Body of pancreas (tissue), 4 donors: ENCODE data around the gene SLC29A1. TPM values are rescaled to one million over a fixed set of nuclear protein-coding genes. Genes with fewer than 3 reads are reported as not detected.

Experiments
- ATAC-seq: fragments of 150-250 bp; one replicate; pipeline ENCODE4 v1.9.1; 2016
- DNase-seq, 4 donors: peaks; one replicate each; pipeline ENCODE4 v3.0.0-alpha.2; 2019
- H3K27ac ChIP-seq, 4 donors: fragments of 200-600 bp; sonication (generic); 1 replicate in 3 of 4; 2 replicates in 1 of 4; pipeline versions ENCODE4 v1.5.1 to v1.6.1; 2016 to 2019; ENCODE audit warnings: mild to moderate bottlenecking in 1 of 4, mixed read lengths in 1 of 4, moderate library complexity in 1 of 4
- H3K27me3 ChIP-seq, 2 donors: fragments of 200-600 bp; sonication (generic); one replicate each; pipeline ENCODE4 v1.6.0; 2016; ENCODE audit warnings: mild to moderate bottlenecking in 1 of 2
- H3K36me3 ChIP-seq, 2 donors: fragments of 200-600 bp; sonication (generic); replicated peaks in 1 of 2; 2 replicates each; pipeline ENCODE4 v1.5.1; 2016; ENCODE audit warnings: low read depth in 2 of 2; ENCODE audit not compliant: insufficient read depth in 1 of 2
- H3K4me1 ChIP-seq: fragments of 200-600 bp; sonication (generic); one replicate; pipeline ENCODE4 v1.6.0; 2016
- H3K4me3 ChIP-seq, 2 donors: fragments of 200-600 bp; sonication (generic); 1 replicate in 1 of 2; 2 replicates in 1 of 2; pipeline ENCODE4 v1.5.1; 2016 to 2019
- H3K9me3 ChIP-seq, 3 donors: fragments of 200-600 bp; sonication (generic); 1 replicate in 2 of 3; 2 replicates in 1 of 3; pipeline ENCODE4 v1.5.1; 2016
- POLR2A ChIP-seq, 3 donors: fragments of 450-650 bp; IDR thresholded peaks; one replicate each; pipeline ENCODE4 v1.6.1; 2016; ENCODE audit warnings: antibody characterized with exemption in 3 of 3, mild to moderate bottlenecking in 2 of 3
- WGBS, 2 donors: methylation state at CpG; one replicate each; pipeline ENCODE4 v1.1.5; 2017; 5-methylcytosine and 5-hydroxymethylcytosine counted together
- intact Hi-C: fragments of 100-400 bp; cut with DNase I; formaldehyde crosslinking; loops from one replicate; pipeline ENCODE4 v1.15.1; 2023
- total RNA-seq, 2 donors: library from RNA; depleted of rRNA; stranded (reverse); fragments of >200 nt; gene quantifications; one replicate each; pipeline ENCODE4 v1.1.0, GENCODE V29; 2016
- TF ChIP-seq, protein P1 (sequence below), 7 experiments: fragments of 450-650 bp in 4 of 7; fragments of 200-600 bp in 3 of 7; sonication (generic) in 3 of 7; IDR thresholded peaks; one replicate each; pipeline ENCODE4 v1.5.1; 2016 to 2019; ENCODE audit warnings: antibody characterized with exemption in 7 of 7

Gene SLC29A1
- total RNA-seq, 2 donors from 2014 or later = 44.8 to 90.3 TPM

- intact Hi-C loops = no loop called here
- H3K4me1 ChIP-seq = peaks cover 67% of the 10 kb centered on the region
- DNase-seq (no peak), ATAC-seq (no peak)
- no peak overlapping the region for H3K4me3 ChIP-seq
- TF ChIP-seq POLR2A (IDR thresholded peaks at IDR 0.05) = no peak
- TF ChIP-seq, protein P1, sequence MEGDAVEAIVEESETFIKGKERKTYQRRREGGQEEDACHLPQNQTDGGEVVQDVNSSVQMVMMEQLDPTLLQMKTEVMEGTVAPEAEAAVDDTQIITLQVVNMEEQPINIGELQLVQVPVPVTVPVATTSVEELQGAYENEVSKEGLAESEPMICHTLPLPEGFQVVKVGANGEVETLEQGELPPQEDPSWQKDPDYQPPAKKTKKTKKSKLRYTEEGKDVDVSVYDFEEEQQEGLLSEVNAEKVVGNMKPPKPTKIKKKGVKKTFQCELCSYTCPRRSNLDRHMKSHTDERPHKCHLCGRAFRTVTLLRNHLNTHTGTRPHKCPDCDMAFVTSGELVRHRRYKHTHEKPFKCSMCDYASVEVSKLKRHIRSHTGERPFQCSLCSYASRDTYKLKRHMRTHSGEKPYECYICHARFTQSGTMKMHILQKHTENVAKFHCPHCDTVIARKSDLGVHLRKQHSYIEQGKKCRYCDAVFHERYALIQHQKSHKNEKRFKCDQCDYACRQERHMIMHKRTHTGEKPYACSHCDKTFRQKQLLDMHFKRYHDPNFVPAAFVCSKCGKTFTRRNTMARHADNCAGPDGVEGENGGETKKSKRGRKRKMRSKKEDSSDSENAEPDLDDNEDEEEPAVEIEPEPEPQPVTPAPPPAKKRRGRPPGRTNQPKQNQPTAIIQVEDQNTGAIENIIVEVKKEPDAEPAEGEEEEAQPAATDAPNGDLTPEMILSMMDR (IDR thresholded peaks at IDR 0.05) = no peak
- H3K9me3 ChIP-seq = no peaks in the 10 kb centered on the region
- H3K27me3 ChIP-seq = no peaks in the 10 kb centered on the region
- peaks cover 41 to 51% of the 10 kb centered on the region in 2 donors for H3K36me3 ChIP-seq
- WGBS, 2 donors = 40 to 41% methylated on average over 7 to 9 of the region's 9 CpGs
- peak overlapping the region in 3 of 4 donors; percentile 13 to 99 (median 98) for H3K27ac ChIP-seq
Observed at GRCh38 chr6:44249082-44249748, 25.8 kb downstream of the SLC29A1 start.

GRCh38 chr6:44250067-44250717 lies 26.8 kb downstream of the SLC29A1 start:
- peak overlapping the region in 1 of 4 donors; percentile 13 for H3K27ac ChIP-seq
- 53 to 61% methylated on average over 6 of the region's 6 CpGs for WGBS, 2 donors

DNA sequence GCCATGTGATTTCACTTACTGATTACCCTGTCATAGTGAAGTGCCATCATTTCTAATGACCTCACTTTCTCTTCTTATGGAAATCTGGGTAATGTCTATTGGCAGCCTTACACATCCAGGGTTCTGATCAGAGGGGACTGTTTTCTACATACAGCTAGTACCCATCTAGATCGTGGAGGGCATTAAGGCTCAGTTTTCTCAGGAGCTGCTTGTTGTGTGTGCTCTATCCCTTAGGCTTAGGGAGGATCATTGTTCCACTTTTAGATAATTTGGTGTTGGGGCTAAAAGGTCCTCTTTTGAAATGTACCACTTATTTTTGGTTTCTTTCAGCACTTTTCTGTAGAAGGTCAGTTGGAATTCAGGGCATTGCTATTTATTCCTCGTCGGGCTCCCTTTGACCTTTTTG lies 27.3 kb downstream of the SLC29A1 start:
- peak overlapping the region in 1 of 4 donors; percentile 1 for H3K27ac ChIP-seq
- peaks cover 72% of the 10 kb centered on the region for H3K4me1 ChIP-seq
- TF ChIP-seq, protein P1 (IDR thresholded peaks at IDR 0.05) = no peak
- TF ChIP-seq POLR2A (IDR thresholded peaks at IDR 0.05) = no peak
- intact Hi-C loops = no loop called here
- no peak for DNase-seq
- no peaks in the 10 kb centered on the region for H3K9me3 ChIP-seq
- H3K36me3 ChIP-seq = peaks cover 44 to 54% of the 10 kb centered on the region in 2 donors
- WGBS, 2 donors = 62 to 68% methylated on average over 3 of the region's 3 CpGs
- ATAC-seq = no peak
- H3K4me3 ChIP-seq = no peak overlapping the region
- H3K27me3 ChIP-seq = no peaks in the 10 kb centered on the region

More at GRCh38 chr6:44250067-44250717, 26.8 kb downstream of the SLC29A1 start:
- Histone ChIP-seq H3K36me3 (peaks cover 44 to 54% of the 10 kb centered on the region in 2 donors), H3K4me1 (peaks cover 72% of the 10 kb centered on the region), H3K4me3 (no peak overlapping the region), H3K27me3 (no peaks in the 10 kb centered on the region), H3K9me3 (no peaks in the 10 kb centered on the region)
- no peak for DNase-seq
- no peak for ATAC-seq
- TF ChIP-seq POLR2A (IDR thresholded peaks at IDR 0.05) = no peak
- TF ChIP-seq, protein P1 (IDR thresholded peaks at IDR 0.05) = no peak
- intact Hi-C loops = no loop called here

- no peak for ATAC-seq
- H3K9me3 ChIP-seq = no peaks in the 10 kb centered on the region
- WGBS, 2 donors = 84 to 86% methylated on average over 14 of the region's 14 CpGs
- no peak overlapping the region for H3K4me3 ChIP-seq
- H3K27ac ChIP-seq = no peak overlapping the region
- H3K27me3 ChIP-seq = no peaks in the 10 kb centered on the region
- H3K4me1 ChIP-seq = peaks cover 80% of the 10 kb centered on the region
- no peak for DNase-seq
- H3K36me3 ChIP-seq = peaks cover 44 to 54% of the 10 kb centered on the region in 2 donors
- intact Hi-C loops = no loop called here
- TF ChIP-seq, protein P1 (IDR thresholded peaks at IDR 0.05) = no peak
- no peak for TF ChIP-seq POLR2A (IDR thresholded peaks at IDR 0.05)
Observed at GRCh38 chr6:44251576-44252524, 28.5 kb downstream of the SLC29A1 start.
